Measurements from ENCODE around the gene CA9.

CA9 gene

DNA sequence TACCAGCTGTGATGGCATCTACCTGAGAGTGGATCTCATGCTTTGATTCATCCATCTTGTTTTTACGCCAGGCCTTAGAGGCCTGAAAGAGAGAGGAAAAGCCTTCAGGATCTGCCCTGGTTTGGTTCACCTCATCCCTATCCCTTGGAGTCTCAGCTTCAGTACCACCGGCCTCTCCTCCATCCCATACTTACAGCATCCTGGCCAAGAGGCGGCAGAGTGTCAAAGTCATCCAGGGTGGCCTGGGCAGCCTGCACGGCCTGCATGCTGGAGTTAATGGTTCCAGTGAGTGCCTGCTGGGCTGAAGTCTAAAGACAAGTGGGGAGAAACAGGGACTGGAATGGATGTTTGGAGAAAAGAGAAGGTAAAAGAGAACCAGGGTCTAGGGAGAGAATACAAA, 45.8 kb downstream of the CA9 start:
- DNase-seq: no peak

- no peak for DNase-seq
Measured at GRCh38 chr9:35723426-35723825, 49.7 kb downstream of the CA9 start.

DNA sequence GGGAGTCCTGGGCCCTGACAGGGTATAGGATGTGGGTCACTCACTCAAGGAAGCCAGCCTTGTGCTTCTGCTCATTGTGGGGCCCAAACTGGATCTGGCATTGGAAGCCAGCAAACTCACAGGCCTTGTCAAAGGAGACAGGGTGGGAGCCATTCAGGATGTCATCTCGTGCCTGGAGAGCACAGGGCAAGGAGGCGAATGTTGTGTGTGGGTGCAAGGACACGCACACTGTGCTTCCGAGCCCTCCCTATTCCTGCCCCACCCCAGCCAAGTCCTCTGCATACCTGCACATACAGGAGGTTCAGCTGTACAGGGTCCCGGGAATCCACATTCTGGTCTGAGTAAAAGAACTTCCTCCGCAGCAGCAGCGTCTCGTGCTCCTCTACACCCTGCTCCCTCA, 50.2 kb downstream of the CA9 start:
- DNase-seq: no peak

GRCh38 chr9:35725362-35725761, 51.6 kb downstream of the CA9 start:
- DNase-seq: no peak

- DNase-seq: no peak
Measured at GRCh38 chr9:35726931-35727330, 53.2 kb downstream of the CA9 start.

GRCh38 chr9:35727676-35728040, 53.9 kb downstream of the CA9 start:
- DNase-seq: no peak

DNA sequence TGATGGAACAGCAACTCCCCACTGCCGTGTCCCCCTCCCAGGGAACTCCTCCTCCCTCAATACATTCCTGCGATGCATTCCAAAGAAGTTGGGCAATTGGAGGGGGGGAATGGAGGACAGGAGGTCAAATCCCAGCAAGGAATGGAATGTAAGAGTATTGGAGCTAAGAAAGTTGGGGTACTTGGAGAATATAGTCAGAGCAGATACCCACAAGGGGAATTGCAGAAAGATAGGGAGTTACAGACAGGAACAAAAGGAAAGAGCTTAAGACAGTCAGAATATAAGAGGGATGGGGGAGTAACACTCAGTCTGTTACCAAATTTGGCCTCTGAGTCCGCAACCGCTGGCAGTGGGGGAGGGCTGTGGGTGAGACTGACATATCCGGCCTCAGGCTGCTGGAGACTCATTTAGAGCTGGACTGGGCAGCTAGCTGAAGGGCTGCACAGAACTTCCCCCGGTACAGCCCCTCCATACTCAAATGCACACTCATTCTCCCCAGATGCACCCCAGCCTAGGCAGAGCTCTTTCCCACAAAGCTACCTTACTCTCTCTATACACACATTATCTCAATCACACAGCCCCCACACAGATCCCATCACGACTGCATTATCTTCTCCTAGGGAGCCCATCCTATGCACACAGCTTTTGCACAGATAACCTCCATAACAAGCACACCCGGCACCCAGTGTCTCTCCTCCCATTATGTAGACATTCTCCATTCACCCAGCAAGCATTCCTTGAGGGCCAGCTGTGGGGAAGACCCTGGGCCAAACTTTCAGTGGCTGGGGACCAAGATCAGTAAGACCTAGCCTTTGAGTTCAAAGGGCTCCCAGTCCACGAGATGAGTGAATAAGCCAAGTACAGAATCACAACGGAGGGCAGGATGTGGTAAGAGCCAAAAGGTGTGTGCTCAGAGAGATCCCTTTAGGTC, 54.6 kb downstream of the CA9 start:
- DNase-seq: no peak

- DNase-seq: no peak
Measured at GRCh38 chr9:35729101-35729500, 55.4 kb downstream of the CA9 start.

DNA sequence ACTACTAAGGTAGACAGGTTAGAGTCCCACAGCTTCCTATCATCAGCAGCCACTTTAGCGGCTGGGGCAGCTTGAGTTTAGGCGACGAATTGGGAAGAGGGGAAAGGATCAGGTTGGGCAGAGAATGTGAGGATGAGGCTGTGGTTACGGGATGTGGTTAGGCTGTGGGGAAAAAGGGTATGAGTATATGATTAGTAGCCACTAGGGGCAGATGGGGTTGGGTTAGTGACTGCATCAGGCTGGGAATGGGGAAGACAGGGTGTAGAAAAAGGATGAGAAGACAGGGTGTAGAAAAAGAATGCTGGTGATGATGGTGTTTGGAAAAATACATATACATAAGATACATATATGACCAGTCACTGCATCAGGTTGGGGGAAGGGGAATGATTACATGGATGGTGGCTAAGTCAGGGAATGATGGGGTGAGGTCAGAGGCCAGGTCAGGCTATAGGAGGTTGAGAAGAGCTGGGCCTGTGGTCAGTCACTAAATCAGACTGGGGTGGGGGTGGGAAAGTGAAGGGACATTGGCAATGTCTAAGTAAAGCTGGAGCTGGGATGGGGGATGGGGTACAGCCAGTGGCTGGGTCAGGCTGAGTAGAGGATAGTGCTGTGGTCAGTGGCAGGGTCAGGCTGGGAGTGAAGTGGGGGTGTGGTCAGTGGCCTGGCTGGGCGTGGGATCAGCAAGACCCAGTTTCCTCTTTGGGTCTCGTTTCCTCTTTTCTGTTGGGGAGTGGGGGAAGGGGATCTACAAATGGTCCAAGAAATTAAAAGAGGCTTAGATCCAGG, 56.2 kb downstream of the CA9 start:
- no peak for DNase-seq

DNA sequence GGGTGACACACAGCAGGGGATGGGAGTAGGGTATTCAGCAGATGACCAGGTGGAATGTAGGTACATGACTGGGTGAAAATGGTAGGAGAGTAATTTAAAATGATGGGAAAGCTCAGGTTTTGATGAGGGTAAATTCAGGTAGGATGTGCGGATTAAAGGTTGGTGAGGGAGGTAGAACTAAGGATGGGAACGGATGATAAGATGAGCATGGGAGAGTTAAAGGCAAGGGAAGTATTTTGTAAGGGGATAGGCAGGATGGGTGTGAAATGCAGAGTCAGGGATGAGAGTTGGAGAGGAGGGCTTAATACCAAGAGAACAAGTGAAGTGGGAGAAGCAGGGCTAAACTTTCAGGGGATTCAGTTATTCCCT, 56.7 kb downstream of the CA9 start:
- DNase-seq: no peak

All from DMS79 treated with DMSO at 0.1 percent for 48 hours (cell line).